MM.1S (cell line): ENCODE data around the gene SCAF4.

Experiments
- DNase-seq: peaks from one replicate; pipeline ENCODE4 v3.0.0-alpha.2; 2015
- H2AFZ ChIP-seq: fragments of 300-600 bp; sonication (generic); 2 replicates; pipeline ENCODE4 v1.6.0; 2016; ENCODE audit warnings: antibody characterized with exemption, low read length
- H3F3A ChIP-seq: fragments of 300-600 bp; sonication (generic); 2 replicates; pipeline ENCODE4 v1.6.1; 2016; ENCODE audit warnings: mild to moderate bottlenecking, antibody characterized with exemption, low read length, moderate library complexity, mixed read lengths; ENCODE audit not compliant: insufficient read depth
- H3K27ac ChIP-seq: fragments of 300-600 bp; sonication (generic); 2 replicates; pipeline ENCODE4 v1.5.1; 2016; ENCODE audit warnings: mild to moderate bottlenecking, low read length
- H3K27me3 ChIP-seq: fragments of 300-600 bp; sonication (generic); replicated peaks from 2 replicates; pipeline ENCODE4 v1.6.0; 2016; ENCODE audit warnings: low read length; ENCODE audit not compliant: insufficient read depth
- H3K36me3 ChIP-seq: fragments of 300-600 bp; sonication (generic); replicated peaks from 2 replicates; pipeline ENCODE4 v1.6.1; 2016; ENCODE audit warnings: mild to moderate bottlenecking, low read length, mixed read lengths; ENCODE audit not compliant: insufficient read depth
- H3K4me1 ChIP-seq: fragments of 300-600 bp; sonication (generic); 2 replicates; pipeline ENCODE4 v1.6.1; 2016; ENCODE audit warnings: low read length, mixed read lengths
- H3K4me2 ChIP-seq: fragments of 300-600 bp; sonication (generic); 2 replicates; pipeline ENCODE4 v1.6.0; 2016; ENCODE audit warnings: low read depth, low read length
- H3K4me3 ChIP-seq: fragments of 300-600 bp; sonication (generic); 2 replicates; pipeline ENCODE4 v1.5.1; 2016; ENCODE audit warnings: low read length, mixed read lengths
- H3K79me2 ChIP-seq: fragments of 300-600 bp; sonication (generic); 2 replicates; pipeline ENCODE4 v1.6.1; 2016; ENCODE audit warnings: mixed run types, low read length, mixed read lengths
- H3K9ac ChIP-seq: fragments of 300-600 bp; sonication (generic); 2 replicates; pipeline ENCODE4 v1.6.1; 2016; ENCODE audit warnings: low read length, mixed read lengths
- H3K9me2 ChIP-seq: fragments of 300-600 bp; sonication (generic); replicated peaks from 2 replicates; pipeline ENCODE4 v1.6.1; 2016; ENCODE audit warnings: mild to moderate bottlenecking, low read length, mixed read lengths; ENCODE audit not compliant: insufficient read depth
- H3K9me3 ChIP-seq: fragments of 300-600 bp; sonication (generic); replicated peaks from 2 replicates; pipeline ENCODE4 v1.6.1; 2016; ENCODE audit warnings: mild to moderate bottlenecking, low read length, mixed read lengths; ENCODE audit not compliant: insufficient read depth
- H4K20me1 ChIP-seq: fragments of 300-600 bp; sonication (generic); 2 replicates; pipeline ENCODE4 v1.6.1; 2016; ENCODE audit warnings: mild to moderate bottlenecking, low read length, moderate library complexity, mixed read lengths; ENCODE audit not compliant: insufficient read depth
- EZH2 ChIP-seq: fragments of 300-600 bp; sonication (generic); optimal IDR thresholded peaks from 2 replicates; pipeline ENCODE3; 2017; ENCODE audit warnings: low read depth, mild to moderate bottlenecking, antibody characterized with exemption, low read length, mixed read lengths
- EZH2phosphoT487 ChIP-seq: fragments of 300-600 bp; sonication (generic); IDR thresholded peaks from 2 replicates; pipeline ENCODE4 v1.6.1; 2018; ENCODE audit warnings: antibody characterized with exemption, low read length
- TF ChIP-seq, protein P1 (sequence below): fragments of 300-600 bp; sonication (generic); IDR thresholded peaks from 2 replicates; pipeline ENCODE4 v1.5.1; 2016; ENCODE audit warnings: antibody characterized with exemption, low read length, mixed read lengths

Gene SCAF4

DNA sequence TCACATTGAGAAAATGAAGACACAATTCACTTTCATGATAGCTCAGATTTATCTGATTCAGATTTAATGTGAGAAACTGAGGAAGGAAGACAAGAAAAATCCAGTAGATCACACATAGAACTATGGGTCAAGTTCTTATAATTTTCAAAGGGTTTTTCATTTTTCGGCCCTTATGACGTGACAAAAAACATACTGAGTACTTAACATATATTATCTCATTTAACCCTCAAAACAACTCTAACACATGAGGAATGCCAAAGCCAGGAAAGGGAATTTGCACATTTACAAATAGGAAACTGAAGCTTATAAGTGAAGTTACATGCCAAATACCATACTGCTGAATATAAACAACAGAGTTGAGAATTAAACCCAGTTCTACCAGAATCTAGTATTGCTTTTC is 44.8 kb downstream of the SCAF4 start:
- peaks cover 19% of the 10 kb centered on the region for H3K36me3 ChIP-seq
- no peaks in the 10 kb centered on the region for H4K20me1 ChIP-seq
- no peaks in the 10 kb centered on the region for H3K27me3 ChIP-seq
- H3K4me2 ChIP-seq, result no peak overlapping the region
- no peaks in the 10 kb centered on the region for H3K9me2 ChIP-seq
- H3K27ac ChIP-seq, result no peak overlapping the region
- no peak overlapping the region for H2AFZ ChIP-seq
- TF ChIP-seq EZH2 (no peak), EZH2phosphoT487 (no peak)
- TF ChIP-seq, protein P1, sequence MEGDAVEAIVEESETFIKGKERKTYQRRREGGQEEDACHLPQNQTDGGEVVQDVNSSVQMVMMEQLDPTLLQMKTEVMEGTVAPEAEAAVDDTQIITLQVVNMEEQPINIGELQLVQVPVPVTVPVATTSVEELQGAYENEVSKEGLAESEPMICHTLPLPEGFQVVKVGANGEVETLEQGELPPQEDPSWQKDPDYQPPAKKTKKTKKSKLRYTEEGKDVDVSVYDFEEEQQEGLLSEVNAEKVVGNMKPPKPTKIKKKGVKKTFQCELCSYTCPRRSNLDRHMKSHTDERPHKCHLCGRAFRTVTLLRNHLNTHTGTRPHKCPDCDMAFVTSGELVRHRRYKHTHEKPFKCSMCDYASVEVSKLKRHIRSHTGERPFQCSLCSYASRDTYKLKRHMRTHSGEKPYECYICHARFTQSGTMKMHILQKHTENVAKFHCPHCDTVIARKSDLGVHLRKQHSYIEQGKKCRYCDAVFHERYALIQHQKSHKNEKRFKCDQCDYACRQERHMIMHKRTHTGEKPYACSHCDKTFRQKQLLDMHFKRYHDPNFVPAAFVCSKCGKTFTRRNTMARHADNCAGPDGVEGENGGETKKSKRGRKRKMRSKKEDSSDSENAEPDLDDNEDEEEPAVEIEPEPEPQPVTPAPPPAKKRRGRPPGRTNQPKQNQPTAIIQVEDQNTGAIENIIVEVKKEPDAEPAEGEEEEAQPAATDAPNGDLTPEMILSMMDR, result no peak
- no peaks in the 10 kb centered on the region for H3F3A ChIP-seq
- H3K9me3 ChIP-seq, result no peaks in the 10 kb centered on the region
- no peak for DNase-seq
- H3K9ac ChIP-seq, result no peak overlapping the region
- no peaks in the 10 kb centered on the region for H3K4me1 ChIP-seq
- H3K79me2 ChIP-seq, result peaks cover 19% of the 10 kb centered on the region; the same call in 1 of the 2 replicates
- H3K4me3 ChIP-seq, result no peak overlapping the region

DNA sequence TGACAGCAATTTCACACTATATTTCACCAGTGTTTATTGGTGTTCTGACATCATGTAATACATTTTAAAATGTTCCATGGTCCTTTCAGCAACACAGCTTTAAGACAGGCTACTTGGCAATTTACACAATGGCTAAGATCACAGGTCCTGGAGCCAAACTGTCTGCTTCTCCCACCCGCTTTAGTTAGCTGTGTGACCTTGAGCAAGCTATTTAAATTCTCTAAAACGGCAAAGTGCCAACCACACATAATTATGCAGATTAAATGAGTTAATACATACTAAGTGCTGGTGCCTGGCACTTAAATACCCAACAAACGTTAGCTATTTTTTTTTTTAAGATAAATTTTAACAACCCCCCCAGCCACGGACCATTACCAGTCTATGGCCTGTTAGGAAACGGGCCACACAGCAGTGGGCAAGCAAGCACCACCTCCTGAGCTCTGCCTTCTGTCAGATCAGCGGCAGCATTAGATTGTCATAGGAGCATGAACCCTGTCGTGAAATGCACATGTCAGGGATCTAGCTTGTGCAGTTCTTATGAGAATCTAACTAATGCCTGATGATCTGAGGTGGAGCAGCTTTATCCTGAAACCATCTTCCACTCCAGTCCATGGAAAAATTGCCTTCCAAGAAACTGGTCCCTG is 45.5 kb downstream of the SCAF4 start:
- H3K79me2 ChIP-seq, result peaks cover 19% of the 10 kb centered on the region; the same call in 1 of the 2 replicates
- no peaks in the 10 kb centered on the region for H3K9me2 ChIP-seq
- no peak overlapping the region for H2AFZ ChIP-seq
- peaks cover 15% of the 10 kb centered on the region for H3K36me3 ChIP-seq
- H3K4me2 ChIP-seq, result no peak overlapping the region
- no peak overlapping the region for H3K9ac ChIP-seq
- TF ChIP-seq, protein P1, result no peak
- TF ChIP-seq EZH2, result no peak
- no peak for TF ChIP-seq EZH2phosphoT487
- H3K27me3 ChIP-seq, result no peaks in the 10 kb centered on the region
- H3K27ac ChIP-seq, result no peak overlapping the region
- DNase-seq, result no peak
- H3F3A ChIP-seq, result no peaks in the 10 kb centered on the region
- no peaks in the 10 kb centered on the region for H3K9me3 ChIP-seq
- no peaks in the 10 kb centered on the region for H3K4me1 ChIP-seq
- no peaks in the 10 kb centered on the region for H4K20me1 ChIP-seq
- H3K4me3 ChIP-seq, result no peak overlapping the region

DNA sequence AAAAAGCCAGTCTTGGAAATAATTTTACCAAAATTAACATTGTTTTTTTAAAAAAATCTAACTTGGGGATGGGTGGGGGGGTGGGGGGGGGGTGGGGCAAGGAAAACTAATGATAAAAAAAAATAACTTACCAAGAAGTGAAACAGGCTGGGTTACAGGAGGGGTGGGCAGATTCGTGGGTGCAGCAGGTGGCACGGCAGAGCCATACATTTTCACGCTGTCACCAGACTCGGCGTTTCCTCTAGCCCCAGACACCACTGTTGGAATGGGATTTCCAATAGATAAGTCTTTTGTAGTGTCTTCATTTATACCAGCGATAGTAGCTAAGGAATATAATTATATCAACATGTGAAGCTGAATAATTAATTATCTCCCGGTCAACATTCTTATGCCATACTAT is 47.0 kb downstream of the SCAF4 start:
- Histone ChIP-seq H3K36me3 (peaks cover 12% of the 10 kb centered on the region), H3K27ac (no peak overlapping the region)

More for the DNA sequence above, 47.0 kb downstream of the SCAF4 start:
- H3K4me1 ChIP-seq, result no peaks in the 10 kb centered on the region
- H3K9me2 ChIP-seq, result no peaks in the 10 kb centered on the region
- peaks cover 13% of the 10 kb centered on the region; the same call in 1 of the 2 replicates for H3K79me2 ChIP-seq
- H4K20me1 ChIP-seq, result no peaks in the 10 kb centered on the region
- no peaks in the 10 kb centered on the region for H3F3A ChIP-seq
- no peak overlapping the region for H3K4me2 ChIP-seq
- no peaks in the 10 kb centered on the region for H3K27me3 ChIP-seq
- H3K9ac ChIP-seq, result no peak overlapping the region
- no peak overlapping the region for H3K4me3 ChIP-seq
- H2AFZ ChIP-seq, result no peak overlapping the region
- no peak for DNase-seq
- TF ChIP-seq EZH2phosphoT487 (no peak), EZH2 (no peak)
- TF ChIP-seq, protein P1, result no peak
- H3K9me3 ChIP-seq, result no peaks in the 10 kb centered on the region
